H9 (cell line): ENCODE data around the gene FICD. TPM values are rescaled to one million over a fixed set of nuclear protein-coding genes. Genes with fewer than 3 reads are reported as not detected.

ENCODE experiments used
- DNase-seq: peaks from one replicate; pipeline ENCODE4 v3.0.0-alpha.2; 2017
- H2AFZ ChIP-seq: one replicate; pipeline ENCODE4 v1.6.1; 2013; ENCODE audit warnings: mild to moderate bottlenecking, low read length, control low read depth, moderate library complexity
- H2AK5ac ChIP-seq: 2 replicates; pipeline ENCODE4 v1.6.1; 2013; ENCODE audit warnings: low read length, control low read depth, mixed read lengths; ENCODE audit not compliant: insufficient read length
- H2BK120ac ChIP-seq: one replicate; pipeline ENCODE4 v1.6.1; 2013; ENCODE audit warnings: low read depth, mild to moderate bottlenecking, low read length, control low read depth, inconsistent platforms; ENCODE audit not compliant: poor library complexity, severe bottlenecking
- H2BK12ac ChIP-seq: 2 replicates; pipeline ENCODE4 v1.6.1; 2013; ENCODE audit warnings: low read length, control low read depth, mixed read lengths, low read depth; ENCODE audit not compliant: insufficient read length
- H2BK15ac ChIP-seq: 2 replicates; pipeline ENCODE4 v1.6.1; 2013; ENCODE audit warnings: low read depth, low read length, control low read depth
- H2BK20ac ChIP-seq: one replicate; pipeline ENCODE4 v1.6.1; 2013; ENCODE audit warnings: low read depth, mild to moderate bottlenecking, low read length, control low read depth, inconsistent platforms; ENCODE audit not compliant: poor library complexity, severe bottlenecking
- H2BK5ac ChIP-seq: 2 replicates; pipeline ENCODE4 v1.6.1; 2013; ENCODE audit warnings: low read length, control low read depth, mixed read lengths; ENCODE audit not compliant: insufficient read length
- H3K14ac ChIP-seq: 2 replicates; pipeline ENCODE4 v1.6.1; 2013; ENCODE audit warnings: low read length, control low read depth; ENCODE audit not compliant: insufficient read depth
- H3K18ac ChIP-seq: 2 replicates; pipeline ENCODE4 v1.6.1; 2013; ENCODE audit warnings: low read depth, mild to moderate bottlenecking, mixed read lengths, low read length, control low read depth; ENCODE audit not compliant: insufficient read length
- H3K23ac ChIP-seq: 2 replicates; pipeline ENCODE4 v1.6.1; 2013; ENCODE audit warnings: low read length, control low read depth, mixed read lengths, low read depth; ENCODE audit not compliant: insufficient read length
- H3K23me2 ChIP-seq: 2 replicates; pipeline ENCODE4 v1.6.1; 2013; ENCODE audit warnings: low read depth, mild to moderate bottlenecking, mixed read lengths, low read length, control low read depth; ENCODE audit not compliant: insufficient read length, poor library complexity, severe bottlenecking
- H3K27ac ChIP-seq: 2 replicates; pipeline ENCODE4 v1.5.1; 2013; ENCODE audit warnings: low read length, control low read depth, mixed read lengths, low read depth; ENCODE audit not compliant: insufficient read length
- H3K27me3 ChIP-seq: 2 replicates; pipeline ENCODE4 v1.6.1; 2013; ENCODE audit warnings: low read length, control low read depth, inconsistent platforms; ENCODE audit not compliant: insufficient read depth
- H3K4ac ChIP-seq: 2 replicates; pipeline ENCODE4 v1.6.1; 2013; ENCODE audit warnings: low read depth, mild to moderate bottlenecking, control low read depth, inconsistent platforms, low read length, moderate library complexity
- H3K4me1 ChIP-seq: 2 replicates; pipeline ENCODE4 v1.6.1; 2013; ENCODE audit warnings: low read length, control low read depth, inconsistent platforms; ENCODE audit not compliant: insufficient read depth
- H3K4me2 ChIP-seq: 2 replicates; pipeline ENCODE4 v1.6.1; 2013; ENCODE audit warnings: low read length, control low read depth, mixed read lengths; ENCODE audit not compliant: insufficient read length, insufficient read depth
- H3K56ac ChIP-seq: 2 replicates; pipeline ENCODE4 v1.6.1; 2013; ENCODE audit warnings: low read depth, mild to moderate bottlenecking, mixed read lengths, low read length, control low read depth; ENCODE audit not compliant: insufficient read length
- H3K79me1 ChIP-seq: 2 replicates; pipeline ENCODE4 v1.6.1; 2013; ENCODE audit warnings: low read depth, mild to moderate bottlenecking, moderate library complexity, low read length, control low read depth, inconsistent platforms; ENCODE audit not compliant: insufficient read depth, poor library complexity, severe bottlenecking
- H3K79me2 ChIP-seq: 2 replicates; pipeline ENCODE4 v1.6.1; 2013; ENCODE audit warnings: low read length, control low read depth, inconsistent platforms; ENCODE audit not compliant: insufficient read depth
- H3K9ac ChIP-seq: 2 replicates; pipeline ENCODE4 v1.6.1; 2013; ENCODE audit warnings: low read length, control low read depth, mixed read lengths; ENCODE audit not compliant: insufficient read length; ENCODE audit errors: extremely low read depth
- H3K9me3 ChIP-seq: one replicate; pipeline ENCODE4 v1.6.1; 2013; ENCODE audit warnings: low read depth, low read length, inconsistent platforms; ENCODE audit not compliant: control insufficient read depth
- H3T11ph ChIP-seq: one replicate; pipeline ENCODE4 v1.6.1; 2013; ENCODE audit warnings: mild to moderate bottlenecking, low read length, control low read depth, inconsistent platforms
- H4K20me1 ChIP-seq: one replicate; pipeline ENCODE4 v1.6.1; 2013; ENCODE audit not compliant: control insufficient read depth, insufficient read length, insufficient read depth
- H4K5ac ChIP-seq: 2 replicates; pipeline ENCODE4 v1.6.1; 2013; ENCODE audit warnings: low read depth, mild to moderate bottlenecking, mixed read lengths, low read length, control low read depth; ENCODE audit not compliant: insufficient read length
- H4K8ac ChIP-seq: replicated peaks from 2 replicates; pipeline ENCODE4 v1.6.1; 2013; ENCODE audit warnings: low read length, control low read depth, mixed read lengths, low read depth; ENCODE audit not compliant: insufficient read length
- H4K91ac ChIP-seq: 2 replicates; pipeline ENCODE4 v1.6.1; 2013; ENCODE audit warnings: low read depth, mild to moderate bottlenecking, moderate library complexity, mixed read lengths, low read length, control low read depth; ENCODE audit not compliant: insufficient read length
- H3K27ac Mint-ChIP-seq, 3 experiments: 2 replicates in 2 of 3; 3 replicates in 1 of 3; pipeline ENCODE4 v1.8.0; 2020 to 2021; ENCODE audit warnings: mixed read lengths in 3 of 3, mild to moderate bottlenecking in 1 of 3, moderate library complexity in 1 of 3
- H3K27me3 Mint-ChIP-seq: 2 replicates; pipeline ENCODE4 v1.8.0; 2021; ENCODE audit warnings: low read depth, mild to moderate bottlenecking, moderate library complexity, mixed read lengths
- H3K36me3 Mint-ChIP-seq, 3 experiments: 2 replicates in 2 of 3; 3 replicates in 1 of 3; pipeline ENCODE4 v1.8.0; 2020 to 2021; ENCODE audit warnings: low read depth in 3 of 3, mixed read lengths in 3 of 3; ENCODE audit not compliant: insufficient read depth in 1 of 3
- H3K4me1 Mint-ChIP-seq, 2 experiments: 2 replicates each; pipeline ENCODE4 v1.8.0; 2020; ENCODE audit warnings: mixed read lengths in 2 of 2
- H3K4me3 Mint-ChIP-seq, 2 experiments: 2 replicates in 1 of 2; 3 replicates in 1 of 2; pipeline ENCODE4 v1.8.0; 2020 to 2021; ENCODE audit warnings: mild to moderate bottlenecking in 2 of 2, mixed read lengths in 2 of 2, moderate library complexity in 1 of 2
- H3K9me3 Mint-ChIP-seq, 2 experiments: 2 replicates in 1 of 2; 3 replicates in 1 of 2; pipeline ENCODE4 v1.8.0; 2020; ENCODE audit warnings: mild to moderate bottlenecking in 2 of 2, mixed read lengths in 2 of 2, moderate library complexity in 1 of 2
- WGBS: extraction: QIAGEN DNeasy Blood & Tissue Kit; methylation state at CpG from one replicate; pipeline ENCODE4 v1.1.7; 2013; ENCODE audit warnings: missing lambda C conversion rate, low lambda C conversion rate, mixed read lengths; ENCODE audit not compliant: insufficient read length; ENCODE audit errors: extremely low coverage; 5-methylcytosine and 5-hydroxymethylcytosine counted together
- total RNA-seq: library from RNA; stranded (reverse); gene quantifications from 2 replicates; pipeline ENCODE4 v1.2.1, GENCODE V29; 2021
- TF ChIP-seq, protein P1 (sequence below): fragments of 200-600 bp; sonication (generic); conservative IDR thresholded peaks from 3 replicates; pipeline ENCODE4 v1.8.0; 2021; ENCODE audit warnings: antibody characterized with exemption, mild to moderate bottlenecking

FICD gene
- total RNA-seq, 1 experiment from 2014 or later = 5.1 TPM

DNA sequence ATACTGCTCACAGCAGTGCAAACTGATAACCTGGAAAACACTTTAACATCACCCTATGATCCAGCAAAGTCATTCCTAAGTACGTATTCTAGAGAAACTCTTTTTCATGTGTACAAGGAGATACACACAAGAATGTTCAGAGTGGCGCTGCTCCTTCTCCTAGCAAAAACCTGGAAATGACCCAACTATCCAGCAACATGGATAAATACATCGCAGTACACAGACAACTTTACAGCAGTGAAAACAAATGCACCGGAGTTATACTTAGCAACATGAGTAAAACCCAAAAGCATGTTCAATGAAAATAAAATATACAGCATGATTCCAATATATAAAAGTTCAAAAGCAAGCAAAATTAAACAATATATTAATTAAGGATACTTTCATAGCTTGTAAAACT, 27.2 kb downstream of the FICD start:
- H3K4me1 Mint-ChIP-seq = no peaks in the 10 kb centered on the region

More for the DNA sequence above, 27.2 kb downstream of the FICD start:
- no peak overlapping the region for H3K23ac ChIP-seq
- H3K9ac ChIP-seq = no peak overlapping the region
- H2BK5ac ChIP-seq = no peak overlapping the region
- no peaks in the 10 kb centered on the region for H3K9me3 ChIP-seq
- no peak overlapping the region for H2BK120ac ChIP-seq
- no peaks in the 10 kb centered on the region for H3K9me3 Mint-ChIP-seq
- H2BK12ac ChIP-seq = no peak overlapping the region
- no peak overlapping the region for H3K27ac ChIP-seq
- H3K79me1 ChIP-seq = peaks cover 16% of the 10 kb centered on the region
- H3K23me2 ChIP-seq = no peaks in the 10 kb centered on the region
- H2AK5ac ChIP-seq = no peak overlapping the region
- H2BK15ac ChIP-seq = no peak overlapping the region
- WGBS = no CpG with 5 or more reads among the region's 4 CpGs
- no peak overlapping the region for H4K5ac ChIP-seq
- H3K56ac ChIP-seq = no peak overlapping the region
- no peaks in the 10 kb centered on the region for H4K20me1 ChIP-seq
- H3K79me2 ChIP-seq = peaks cover 11% of the 10 kb centered on the region; the same call in 1 of the 2 replicates
- no peak overlapping the region for H3K14ac ChIP-seq
- H2BK20ac ChIP-seq = no peak overlapping the region
- no peak overlapping the region for H3K18ac ChIP-seq
- no peak overlapping the region for H4K8ac ChIP-seq
- no peak overlapping the region for H3K4me3 Mint-ChIP-seq
- no peak overlapping the region for H3K4ac ChIP-seq
- no peaks in the 10 kb centered on the region for H3K27me3 ChIP-seq
- H3K4me1 ChIP-seq = no peaks in the 10 kb centered on the region
- no peak overlapping the region for H3T11ph ChIP-seq
- TF ChIP-seq, protein P1, sequence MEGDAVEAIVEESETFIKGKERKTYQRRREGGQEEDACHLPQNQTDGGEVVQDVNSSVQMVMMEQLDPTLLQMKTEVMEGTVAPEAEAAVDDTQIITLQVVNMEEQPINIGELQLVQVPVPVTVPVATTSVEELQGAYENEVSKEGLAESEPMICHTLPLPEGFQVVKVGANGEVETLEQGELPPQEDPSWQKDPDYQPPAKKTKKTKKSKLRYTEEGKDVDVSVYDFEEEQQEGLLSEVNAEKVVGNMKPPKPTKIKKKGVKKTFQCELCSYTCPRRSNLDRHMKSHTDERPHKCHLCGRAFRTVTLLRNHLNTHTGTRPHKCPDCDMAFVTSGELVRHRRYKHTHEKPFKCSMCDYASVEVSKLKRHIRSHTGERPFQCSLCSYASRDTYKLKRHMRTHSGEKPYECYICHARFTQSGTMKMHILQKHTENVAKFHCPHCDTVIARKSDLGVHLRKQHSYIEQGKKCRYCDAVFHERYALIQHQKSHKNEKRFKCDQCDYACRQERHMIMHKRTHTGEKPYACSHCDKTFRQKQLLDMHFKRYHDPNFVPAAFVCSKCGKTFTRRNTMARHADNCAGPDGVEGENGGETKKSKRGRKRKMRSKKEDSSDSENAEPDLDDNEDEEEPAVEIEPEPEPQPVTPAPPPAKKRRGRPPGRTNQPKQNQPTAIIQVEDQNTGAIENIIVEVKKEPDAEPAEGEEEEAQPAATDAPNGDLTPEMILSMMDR = no peak
- no peaks in the 10 kb centered on the region for H3K27me3 Mint-ChIP-seq
- H3K36me3 Mint-ChIP-seq = peaks cover 27 to 69% (median 64%) of the 10 kb centered on the region in 3 experiments; a peak in 6 of 7 replicates
- no peak overlapping the region for H3K4me2 ChIP-seq
- DNase-seq = no peak
- no peak overlapping the region for H2AFZ ChIP-seq
- no peak overlapping the region for H4K91ac ChIP-seq
- no peak overlapping the region for H3K27ac Mint-ChIP-seq
